ENCODE data around the gene CYP4Z1.
"Not testable (repeated sequence)": the region's sequence is repeated elsewhere in the genome, so short reads cannot be mapped to it uniquely, and the experiment has no call there.

CYP4Z1 gene

DNA sequence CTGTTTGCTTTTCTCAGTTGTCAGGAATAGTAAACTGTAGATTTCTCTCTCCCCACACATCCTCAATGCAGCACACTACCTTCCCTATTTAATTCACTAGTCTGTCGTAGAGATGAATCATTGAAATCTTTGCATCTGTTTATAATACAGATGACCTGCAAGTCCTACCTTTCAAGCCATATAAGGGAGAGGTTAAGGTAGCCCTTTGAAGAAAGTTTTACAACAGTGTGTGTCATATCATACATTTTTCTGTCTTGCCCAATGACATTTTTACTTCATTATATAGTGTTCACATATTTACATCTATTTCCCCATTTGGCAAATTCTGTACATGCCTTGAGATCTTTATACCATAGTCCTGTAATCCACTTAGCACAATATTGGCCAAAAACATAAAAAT is 79.5 kb downstream of the CYP4Z1 start:
- not testable (repeated sequence) for H3K79me2 ChIP-seq (ENCODE audit: control insufficient read depth, low read length); H4K20me1 ChIP-seq (ENCODE audit: control insufficient read depth, insufficient read depth, low read depth, low read length); H3K9me2 ChIP-seq (replicated peaks; ENCODE audit: control insufficient read depth, low read length); H3K27ac ChIP-seq (ENCODE audit: low read depth, low read length); H3K4me2 ChIP-seq (ENCODE audit: low read length); H3K4me1 ChIP-seq (ENCODE audit: control insufficient read depth, low read length); H3F3A ChIP-seq (ENCODE audit: control insufficient read depth, insufficient read depth); H3K4me3 ChIP-seq (ENCODE audit: low read length); H3K9me3 ChIP-seq (ENCODE audit: control insufficient read depth, insufficient read depth, low read length); H3K27me3 ChIP-seq (ENCODE audit: control insufficient read depth, low read length); H3K36me3 ChIP-seq (ENCODE audit: control insufficient read depth, low read length)

DNA sequence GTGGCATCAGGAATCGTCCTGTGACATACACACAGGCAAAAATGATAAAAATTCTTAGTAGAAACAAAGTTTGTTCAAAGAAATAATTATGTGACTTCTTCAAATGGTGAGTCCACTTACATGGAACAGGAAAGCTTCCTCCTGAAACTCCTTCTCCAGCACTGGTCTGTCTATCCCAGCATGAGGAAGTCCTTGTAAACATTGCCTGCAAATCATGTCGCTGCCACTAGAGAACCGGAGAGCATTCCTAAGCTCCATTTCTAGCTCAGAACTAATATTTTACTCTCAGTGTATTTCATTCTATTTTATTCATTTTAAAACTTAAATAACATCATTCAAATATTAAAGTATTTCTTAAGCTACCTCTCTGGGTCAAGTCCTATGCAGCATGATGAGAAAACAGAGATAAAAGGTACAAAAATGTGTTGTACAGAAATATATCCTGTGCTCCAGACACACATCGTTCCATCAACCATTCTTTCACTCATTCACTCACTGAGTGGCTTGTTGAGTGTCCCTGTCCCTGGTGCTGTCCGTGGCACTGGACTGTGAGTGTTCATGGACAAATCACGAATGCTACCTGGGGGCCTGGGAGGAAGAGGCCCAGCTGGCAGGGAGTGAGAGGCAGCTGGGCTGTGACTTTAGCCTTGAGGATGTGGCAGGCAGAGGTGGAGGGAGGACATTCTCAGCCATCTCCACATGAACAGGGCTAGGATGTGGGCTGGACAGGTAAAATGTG is 80.2 kb downstream of the CYP4Z1 start:
- Histone ChIP-seq H4K20me1 (ENCODE audit: control insufficient read depth, insufficient read depth, low read depth, low read length) (no peaks in the 10 kb centered on the region), H3K36me3 (ENCODE audit: control insufficient read depth, low read length) (no peaks in the 10 kb centered on the region), H3K4me3 (ENCODE audit: low read length) (no peak overlapping the region), H3K9me2 (replicated peaks; ENCODE audit: control insufficient read depth, low read length) (no peaks in the 10 kb centered on the region), H3K9me3 (ENCODE audit: control insufficient read depth, insufficient read depth, low read length) (no peaks in the 10 kb centered on the region), H3F3A (ENCODE audit: control insufficient read depth, insufficient read depth) (no peaks in the 10 kb centered on the region), H3K27me3 (ENCODE audit: control insufficient read depth, low read length) (no peaks in the 10 kb centered on the region), H3K4me1 (ENCODE audit: control insufficient read depth, low read length) (no peaks in the 10 kb centered on the region), H3K4me2 (ENCODE audit: low read length) (no peak overlapping the region), H3K27ac (ENCODE audit: low read depth, low read length) (no peak overlapping the region), H3K79me2 (ENCODE audit: control insufficient read depth, low read length) (no peaks in the 10 kb centered on the region)
- no peak for TF ChIP-seq EZH2phosphoT487 (IDR thresholded peaks at IDR 0.05; ENCODE audit: borderline replicate concordance, low read length)
- TF ChIP-seq, protein P1, sequence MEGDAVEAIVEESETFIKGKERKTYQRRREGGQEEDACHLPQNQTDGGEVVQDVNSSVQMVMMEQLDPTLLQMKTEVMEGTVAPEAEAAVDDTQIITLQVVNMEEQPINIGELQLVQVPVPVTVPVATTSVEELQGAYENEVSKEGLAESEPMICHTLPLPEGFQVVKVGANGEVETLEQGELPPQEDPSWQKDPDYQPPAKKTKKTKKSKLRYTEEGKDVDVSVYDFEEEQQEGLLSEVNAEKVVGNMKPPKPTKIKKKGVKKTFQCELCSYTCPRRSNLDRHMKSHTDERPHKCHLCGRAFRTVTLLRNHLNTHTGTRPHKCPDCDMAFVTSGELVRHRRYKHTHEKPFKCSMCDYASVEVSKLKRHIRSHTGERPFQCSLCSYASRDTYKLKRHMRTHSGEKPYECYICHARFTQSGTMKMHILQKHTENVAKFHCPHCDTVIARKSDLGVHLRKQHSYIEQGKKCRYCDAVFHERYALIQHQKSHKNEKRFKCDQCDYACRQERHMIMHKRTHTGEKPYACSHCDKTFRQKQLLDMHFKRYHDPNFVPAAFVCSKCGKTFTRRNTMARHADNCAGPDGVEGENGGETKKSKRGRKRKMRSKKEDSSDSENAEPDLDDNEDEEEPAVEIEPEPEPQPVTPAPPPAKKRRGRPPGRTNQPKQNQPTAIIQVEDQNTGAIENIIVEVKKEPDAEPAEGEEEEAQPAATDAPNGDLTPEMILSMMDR (IDR thresholded peaks at IDR 0.05; ENCODE audit: low read depth, low read length, poor library complexity, severe bottlenecking), result no peak

DNA sequence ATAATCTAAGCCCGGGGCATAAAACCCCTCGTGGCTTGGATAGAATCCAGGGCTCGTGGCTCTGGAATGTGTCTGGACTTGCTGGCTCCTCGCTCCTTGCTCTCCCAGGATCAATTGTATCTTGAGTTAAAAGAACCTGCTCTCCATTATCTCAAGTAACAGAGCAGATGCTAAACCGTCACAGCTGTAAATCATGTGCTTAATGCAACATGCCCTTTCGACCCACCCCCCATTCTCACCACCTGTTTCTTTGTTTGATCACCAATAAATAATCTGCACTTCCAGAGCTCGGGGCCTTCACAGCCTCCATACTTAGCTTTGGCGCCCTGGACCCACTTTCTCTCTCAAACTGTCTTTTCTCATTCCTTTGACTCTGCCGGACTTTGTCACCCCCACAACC is 82.1 kb downstream of the CYP4Z1 start:
- H3K9me3 ChIP-seq (ENCODE audit: control insufficient read depth, insufficient read depth, low read length); H3K27ac ChIP-seq (ENCODE audit: low read depth, low read length); H3K4me2 ChIP-seq (ENCODE audit: low read length); H3K9me2 ChIP-seq (replicated peaks; ENCODE audit: control insufficient read depth, low read length); H3K4me1 ChIP-seq (ENCODE audit: control insufficient read depth, low read length); H3K36me3 ChIP-seq (ENCODE audit: control insufficient read depth, low read length); H3K4me3 ChIP-seq (ENCODE audit: low read length); H3F3A ChIP-seq (ENCODE audit: control insufficient read depth, insufficient read depth); H3K79me2 ChIP-seq (ENCODE audit: control insufficient read depth, low read length); H4K20me1 ChIP-seq (ENCODE audit: control insufficient read depth, insufficient read depth, low read depth, low read length); H3K27me3 ChIP-seq (ENCODE audit: control insufficient read depth, low read length): not testable (repeated sequence)

DNA sequence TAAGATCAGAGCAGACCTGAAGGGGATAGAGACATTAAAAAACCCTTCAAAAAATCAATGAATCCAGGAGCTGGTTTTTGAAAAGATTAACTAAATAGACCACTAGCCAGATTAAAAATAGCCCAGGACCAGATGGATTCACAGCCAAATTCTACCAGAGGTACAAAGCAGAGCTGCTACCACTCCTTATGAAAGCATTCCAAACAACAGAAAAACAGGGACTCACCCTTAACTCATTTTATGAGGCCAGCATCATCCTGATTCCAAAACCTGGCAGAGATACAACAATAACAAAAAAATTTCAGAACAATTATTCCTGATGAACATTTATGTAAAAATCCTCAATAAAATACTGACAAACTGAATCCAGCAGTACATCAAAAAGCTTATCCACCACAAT is 89.4 kb downstream of the CYP4Z1 start:
- not testable (repeated sequence) for H3K27me3 ChIP-seq (ENCODE audit: control insufficient read depth, low read length); H4K20me1 ChIP-seq (ENCODE audit: control insufficient read depth, insufficient read depth, low read depth, low read length); H3F3A ChIP-seq (ENCODE audit: control insufficient read depth, insufficient read depth); H3K9me2 ChIP-seq (replicated peaks; ENCODE audit: control insufficient read depth, low read length); H3K9me3 ChIP-seq (ENCODE audit: control insufficient read depth, insufficient read depth, low read length); H3K4me2 ChIP-seq (ENCODE audit: low read length); H3K27ac ChIP-seq (ENCODE audit: low read depth, low read length); H3K4me3 ChIP-seq (ENCODE audit: low read length); H3K36me3 ChIP-seq (ENCODE audit: control insufficient read depth, low read length); H3K4me1 ChIP-seq (ENCODE audit: control insufficient read depth, low read length); H3K79me2 ChIP-seq (ENCODE audit: control insufficient read depth, low read length)

DNA sequence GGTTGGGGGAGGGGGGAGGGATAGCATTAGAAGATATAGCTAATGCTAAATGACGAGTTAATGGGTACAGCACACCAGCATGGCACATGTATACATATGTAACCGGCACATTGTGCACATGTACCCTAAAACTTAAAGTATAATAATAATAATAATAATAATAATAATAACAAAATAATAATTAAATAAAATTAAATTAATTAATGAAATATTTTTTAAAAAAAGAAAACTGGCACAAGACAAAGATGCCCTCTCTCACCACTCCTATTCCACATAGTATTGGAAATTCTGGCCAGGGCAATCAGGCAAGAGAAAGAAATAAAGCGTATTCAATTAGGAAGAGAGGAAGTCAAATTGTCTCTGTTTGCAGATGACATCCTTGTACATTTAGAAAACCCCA is 90.9 kb downstream of the CYP4Z1 start:
- not testable (repeated sequence) for H3K9me3 ChIP-seq (ENCODE audit: control insufficient read depth, insufficient read depth, low read length); H4K20me1 ChIP-seq (ENCODE audit: control insufficient read depth, insufficient read depth, low read depth, low read length); H3K27me3 ChIP-seq (ENCODE audit: control insufficient read depth, low read length); H3K4me1 ChIP-seq (ENCODE audit: control insufficient read depth, low read length); H3K4me3 ChIP-seq (ENCODE audit: low read length); H3F3A ChIP-seq (ENCODE audit: control insufficient read depth, insufficient read depth); H3K79me2 ChIP-seq (ENCODE audit: control insufficient read depth, low read length); H3K36me3 ChIP-seq (ENCODE audit: control insufficient read depth, low read length); H3K4me2 ChIP-seq (ENCODE audit: low read length); H3K27ac ChIP-seq (ENCODE audit: low read depth, low read length); H3K9me2 ChIP-seq (replicated peaks; ENCODE audit: control insufficient read depth, low read length)
